HepG2 (cell line): Measurements from ENCODE around the gene PCNT. TPM values are rescaled to one million over a fixed set of nuclear protein-coding genes. Genes with fewer than 3 reads are reported as not detected.
A peak's percentile ranks its signal among the peaks of the same experiment; 100 is the strongest.

ENCODE experiments used
- ATRX ChIP-seq: sonication (generic); formaldehyde crosslinking; IDR thresholded peaks from 2 replicates; pipeline ENCODE4 v1.4.0; 2020; ENCODE audit warnings: missing genetic modification reagents, borderline replicate concordance
- BATF2 ChIP-seq: sonication (generic); formaldehyde crosslinking; IDR thresholded peaks from 2 replicates; pipeline ENCODE4 v1.8.0; 2022; ENCODE audit warnings: mild to moderate bottlenecking, missing genetic modification reagents, moderate library complexity
- HOXD1 ChIP-seq: sonication (generic); formaldehyde crosslinking; IDR thresholded peaks from 2 replicates; pipeline ENCODE4 v1.5.0; 2020; ENCODE audit warnings: missing genetic modification reagents
- IRX3 ChIP-seq: sonication (generic); formaldehyde crosslinking; IDR thresholded peaks from 2 replicates; pipeline ENCODE4 v1.8.1; 2023; ENCODE audit warnings: mild to moderate bottlenecking, low read depth, missing genetic modification reagents, borderline replicate concordance
- KDM2A ChIP-seq: sonication (generic); formaldehyde crosslinking; IDR thresholded peaks from 2 replicates; pipeline ENCODE4 v1.4.0; 2020; ENCODE audit warnings: low read depth, missing genetic modification reagents, borderline replicate concordance
- NR0B2 ChIP-seq: sonication (generic); formaldehyde crosslinking; IDR thresholded peaks from 2 replicates; pipeline ENCODE4 v1.4.0; 2020; ENCODE audit warnings: mild to moderate bottlenecking, missing genetic modification reagents
- NR2F2 ChIP-seq: IDR thresholded peaks from 2 replicates; pipeline ENCODE4 v1.6.1; 2012; ENCODE audit warnings: low read depth, inconsistent platforms, borderline replicate concordance
- PAX8 ChIP-seq: sonication (generic); formaldehyde crosslinking; IDR thresholded peaks from 2 replicates; pipeline ENCODE4 v1.8.0; 2022; ENCODE audit warnings: mild to moderate bottlenecking, missing genetic modification reagents, borderline replicate concordance
- SAFB2 ChIP-seq: sonication (generic); formaldehyde crosslinking; IDR thresholded peaks from 2 replicates; pipeline ENCODE4 v1.5.1; 2020; ENCODE audit warnings: missing genetic modification reagents, low read depth, mild to moderate bottlenecking, borderline replicate concordance
- SIN3A ChIP-seq: IDR thresholded peaks from 2 replicates; pipeline ENCODE4 v1.6.1; 2011; ENCODE audit warnings: low read depth, mild to moderate bottlenecking, control low read depth, low read length, borderline replicate concordance
- ZFP82 ChIP-seq: sonication (generic); formaldehyde crosslinking; IDR thresholded peaks from 2 replicates; pipeline ENCODE4 v1.5.1; 2020; ENCODE audit warnings: mild to moderate bottlenecking, missing genetic modification reagents, borderline replicate concordance
- ZNF431 ChIP-seq: sonication (generic); formaldehyde crosslinking; IDR thresholded peaks from 2 replicates; pipeline ENCODE4 v1.9.0; 2022; ENCODE audit warnings: missing genetic modification reagents, low read depth, mild to moderate bottlenecking, borderline replicate concordance
- ZNF609 ChIP-seq: sonication (generic); formaldehyde crosslinking; IDR thresholded peaks from 2 replicates; pipeline ENCODE4 v1.4.0; 2020; ENCODE audit warnings: mild to moderate bottlenecking, missing genetic modification reagents, borderline replicate concordance
- ZNF687 ChIP-seq: sonication (generic); formaldehyde crosslinking; IDR thresholded peaks from 2 replicates; pipeline ENCODE4 v1.5.1; 2020; ENCODE audit warnings: mild to moderate bottlenecking, missing genetic modification reagents, moderate library complexity
- ZNF720 ChIP-seq: sonication (generic); formaldehyde crosslinking; IDR thresholded peaks from 2 replicates; pipeline ENCODE4 v1.4.0; 2020; ENCODE audit warnings: missing genetic modification reagents
- ZNF724P ChIP-seq: sonication (generic); formaldehyde crosslinking; IDR thresholded peaks from 2 replicates; pipeline ENCODE4 v1.8.0; 2022; ENCODE audit warnings: missing genetic modification reagents, borderline replicate concordance
- ZNF792 ChIP-seq: IDR thresholded peaks from 2 replicates; pipeline ENCODE4 v1.6.1; 2016
- ZSCAN21 ChIP-seq: sonication (generic); formaldehyde crosslinking; IDR thresholded peaks from 2 replicates; pipeline ENCODE4 v1.8.0; 2022; ENCODE audit warnings: mild to moderate bottlenecking, missing genetic modification reagents, moderate library complexity, borderline replicate concordance
- polyA plus RNA-seq, 8 experiments: library from polyadenylated mRNA; depleted of rRNA in 3 of 8; stranded (reverse) in 7 of 8; unstranded in 1 of 8; fragments of >200 nt; fragmentation: Illumina TruSeq in 4 of 8; extraction: Trizol in 4 of 8; gene quantifications; 2 replicates each; pipeline versions ENCODE4 v1.2.1 to v1.2.3, GENCODE V29; 2011 to 2016; ENCODE audit warnings: low read depth in 4 of 8, missing spikeins in 1 of 8, mixed read lengths in 1 of 8; ENCODE audit not compliant: insufficient read depth in 1 of 8
- total RNA-seq, 5 experiments: library from RNA; depleted of rRNA; stranded (reverse); fragments of >200 nt; fragmentation: Illumina TruSeq; extraction: Trizol; gene quantifications; 2 replicates each; pipeline ENCODE4 v1.2.3, GENCODE V29; 2016; ENCODE audit warnings: low read depth in 1 of 5

The PCNT gene
- total and polyA plus RNA-seq, 2 of the 13 experiments (the other 11 are each of a cell fraction or from before 2014, with no cell fraction given): 5.6 to 12.4 TPM

- TF ChIP-seq NR0B2 (CRISPR knock-in tag) (no peak), ZNF609 (CRISPR knock-in tag) (no peak), ZNF724P (CRISPR knock-in tag) (0 out of 2 replicates have a peak, but pooled peaks have one; percentile 19), ZNF720 (CRISPR knock-in tag) (no peak), NR2F2 (no peak), BATF2 (CRISPR knock-in tag) (0 out of 2 replicates have a peak, but pooled peaks have one; percentile 21), SIN3A (peak; percentile 40; the same call in 1 of the 2 replicates), ZNF687 (CRISPR knock-in tag) (peak; percentile 43), ZSCAN21 (no peak), PAX8 (CRISPR knock-in tag) (no peak), ZNF431 (CRISPR knock-in tag) (no peak), HOXD1 (CRISPR knock-in tag) (no peak), ZNF792 (CRISPR knock-in tag) (no peak), ZFP82 (CRISPR knock-in tag) (no peak), SAFB2 (CRISPR knock-in tag) (no peak), ATRX (no peak), IRX3 (CRISPR knock-in tag) (no peak), KDM2A (CRISPR knock-in tag) (peak; percentile 36; the same call in 1 of the 2 replicates)
These were observed 1.3 kb downstream of the PCNT start (continued) for GRCh38 chr21:46325073-46325912.
